GM18505 (cell line): ENCODE data around the gene BCL11A.

Experiments
- ATAC-seq: cut with Tn5 transposase; IDR thresholded peaks from one replicate; pipeline ENCODE4 v1.9.1; 2021; ENCODE audit not compliant: unreplicated experiment
- POLR2A ChIP-seq: IDR thresholded peaks from 4 replicates; pipeline ENCODE4 v1.6.1; 2011; ENCODE audit warnings: borderline replicate concordance; ENCODE audit not compliant: insufficient read depth, insufficient read length; ENCODE audit errors: extremely low read depth

The BCL11A gene

DNA sequence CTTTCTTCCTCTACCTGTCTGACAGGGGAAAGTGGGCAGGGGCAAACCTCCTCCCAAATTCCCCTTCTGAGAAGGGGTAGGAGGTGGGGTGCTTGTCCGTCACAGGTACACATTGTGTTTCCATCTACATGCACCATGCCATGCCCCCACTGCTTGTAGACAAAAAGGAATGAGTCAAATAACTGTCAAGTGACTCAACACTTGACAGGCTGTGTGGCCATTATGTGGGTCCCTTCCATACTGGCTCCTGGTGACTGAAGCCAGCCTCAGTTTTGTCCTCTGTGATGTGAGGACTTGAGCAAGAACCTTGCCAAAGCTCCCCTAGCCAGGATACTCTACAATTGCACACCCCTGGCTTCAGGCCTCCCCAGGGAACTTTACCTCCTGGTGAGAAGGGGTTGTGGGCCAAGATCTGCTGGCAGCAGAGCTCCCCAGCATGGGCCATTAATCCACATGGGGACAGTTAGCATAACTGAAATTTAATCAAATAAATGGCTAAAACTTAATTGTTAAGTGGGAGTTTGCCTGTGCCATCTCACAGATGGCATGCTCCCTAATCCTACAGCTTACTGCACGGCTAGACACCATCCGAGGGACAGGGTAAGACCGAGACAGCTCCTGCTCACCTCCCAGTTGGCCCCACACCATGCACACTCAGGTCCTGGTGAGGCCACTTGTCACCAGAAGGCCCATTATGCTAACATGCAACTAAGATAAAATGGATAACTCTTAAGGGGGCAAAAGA lies 140.2 kb downstream of the BCL11A start:
- no peak for TF ChIP-seq POLR2A
- peak; percentile 23 for ATAC-seq

DNA sequence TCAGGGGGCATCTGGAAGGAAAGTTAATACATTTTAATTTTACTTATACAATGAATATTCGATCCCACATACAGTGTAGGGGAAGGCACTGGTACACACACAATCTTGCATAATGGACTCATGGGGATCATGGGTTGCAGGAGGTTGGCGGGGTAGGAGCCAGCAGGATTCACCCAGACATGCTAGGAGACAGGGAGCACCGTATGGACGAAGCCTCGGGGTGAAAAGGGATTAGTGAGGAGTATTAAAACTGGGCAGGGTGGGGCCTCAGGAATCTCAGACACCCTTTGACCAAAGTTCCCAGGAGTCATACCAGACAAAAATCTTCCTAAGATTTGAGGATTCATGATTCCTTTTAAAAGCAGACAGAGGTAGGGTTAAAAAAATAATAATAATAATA lies 140.8 kb downstream of the BCL11A start:
- no peak for ATAC-seq
- no peak for TF ChIP-seq POLR2A

DNA sequence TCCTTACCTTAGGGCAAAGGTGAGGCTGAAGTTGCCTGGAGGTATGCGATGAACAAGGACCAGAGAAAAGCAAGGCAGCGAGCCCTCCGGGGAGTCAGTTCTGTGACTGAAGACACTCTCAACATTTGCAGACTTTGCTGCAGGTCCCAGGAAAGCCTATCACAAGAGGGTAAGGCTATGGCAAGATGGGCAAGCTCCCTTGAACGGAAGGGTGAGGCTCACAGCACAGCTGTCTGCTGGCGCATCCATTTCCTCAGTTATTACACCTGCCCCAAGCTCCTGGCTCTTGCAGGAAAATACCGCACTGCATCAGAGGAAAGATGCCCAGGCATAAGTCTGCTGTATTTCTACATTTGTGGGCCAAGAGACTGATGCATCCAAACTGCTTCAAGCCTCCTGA lies 141.4 kb downstream of the BCL11A start:
- TF ChIP-seq POLR2A: no peak
- ATAC-seq: no peak

DNA sequence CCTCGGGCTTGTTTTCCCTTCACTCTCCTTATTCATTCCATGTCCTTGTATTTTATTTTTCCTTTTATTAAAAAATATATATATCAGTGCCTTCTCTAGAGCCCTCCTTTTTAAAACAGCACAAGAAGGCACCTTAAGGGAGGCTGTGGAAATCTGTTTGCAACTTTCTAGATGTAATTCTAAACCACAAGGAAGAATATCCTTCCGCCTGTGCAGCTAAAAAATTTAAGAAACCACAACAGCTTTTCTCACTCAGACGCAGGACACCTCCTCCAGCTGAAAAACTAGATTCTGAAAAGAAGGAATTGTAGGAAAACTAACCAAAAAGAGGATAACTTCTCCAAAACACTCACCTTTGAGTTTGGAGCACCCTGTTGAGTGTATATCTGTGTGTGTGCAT lies 142.2 kb downstream of the BCL11A start:
- ATAC-seq: no peak
- no peak for TF ChIP-seq POLR2A

DNA sequence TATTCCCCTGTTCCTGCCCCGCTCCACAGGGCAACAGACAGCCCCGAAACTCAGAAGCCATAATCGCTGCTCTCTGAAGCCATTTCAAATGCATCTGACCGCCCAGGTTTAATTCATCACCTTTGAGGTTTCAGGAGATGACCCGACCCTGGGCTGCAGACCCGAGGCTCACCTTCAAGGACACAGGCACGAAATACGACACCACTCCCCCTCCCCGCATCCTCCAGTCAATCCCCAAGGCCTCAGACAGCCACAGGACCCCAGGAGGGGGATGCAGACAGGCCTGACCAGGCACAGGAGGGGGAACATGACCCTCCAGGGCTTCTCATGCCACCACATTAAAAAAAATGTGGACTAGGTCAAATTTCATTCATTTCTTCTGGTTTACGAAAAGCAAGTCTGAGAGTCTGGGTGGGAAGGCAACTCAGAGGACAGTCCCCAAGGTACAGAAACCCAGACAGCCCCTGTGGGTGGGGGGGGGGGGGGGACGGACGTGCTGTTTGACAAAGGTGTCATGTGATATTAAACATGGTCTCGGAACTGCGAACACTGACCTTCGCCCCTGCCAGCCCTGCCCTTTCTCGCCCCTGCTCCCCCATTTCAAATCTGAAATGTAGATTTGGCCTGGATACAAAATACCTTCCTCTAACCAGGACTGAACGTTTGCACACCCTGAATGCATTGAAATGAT lies 142.9 kb downstream of the BCL11A start:
- ATAC-seq: no peak
- TF ChIP-seq POLR2A: no peak

DNA sequence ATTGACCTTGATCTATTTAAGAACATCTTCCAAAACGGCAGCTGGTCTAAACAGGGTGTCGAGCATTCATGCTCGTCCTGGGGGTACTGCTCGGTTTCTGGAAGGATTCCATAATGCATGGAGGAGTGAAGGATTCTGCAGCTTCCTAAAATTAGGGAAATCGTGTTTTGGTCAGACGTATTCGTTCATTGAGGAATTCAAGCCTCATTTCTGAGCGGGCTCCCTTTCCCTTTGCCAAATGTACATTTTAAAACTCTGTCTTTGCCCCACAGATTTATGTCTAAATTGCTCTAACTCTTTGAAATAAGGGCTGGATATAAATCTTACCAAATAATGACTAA lies 144.0 kb downstream of the BCL11A start:
- no peak for ATAC-seq
- TF ChIP-seq POLR2A: no peak

DNA sequence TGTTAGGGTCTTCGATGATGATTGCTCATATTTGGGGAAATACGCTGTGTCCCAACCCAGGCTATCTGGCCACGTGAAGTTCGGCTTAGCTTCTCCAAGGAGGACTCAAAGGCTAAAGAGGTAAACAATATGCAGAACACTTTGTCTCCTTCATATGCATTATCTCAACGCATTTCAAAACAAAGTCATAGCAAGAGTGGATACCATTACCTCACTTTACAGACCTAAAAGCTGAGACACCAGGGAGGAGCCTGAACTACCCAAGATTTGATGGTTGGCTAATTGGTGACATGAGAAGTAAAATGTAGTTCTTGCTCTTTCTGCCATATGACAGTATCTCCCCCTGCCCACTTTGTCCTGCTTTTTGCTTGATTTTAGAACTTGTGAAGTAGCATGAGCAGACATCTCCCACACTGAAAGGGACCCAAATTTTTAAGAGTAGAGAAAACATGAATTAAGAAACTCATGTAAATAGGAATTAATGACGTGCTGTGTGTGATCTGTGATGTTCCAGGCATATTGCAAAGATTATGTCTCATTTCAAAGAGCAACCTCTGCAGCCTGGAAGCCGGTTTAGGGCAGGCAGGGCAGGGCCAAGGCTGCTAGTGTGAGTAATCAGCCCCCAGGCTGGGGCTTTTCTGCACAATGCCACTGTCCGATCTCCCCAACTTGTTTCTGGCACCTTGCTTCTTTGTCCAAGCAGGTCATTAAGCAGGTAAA lies 144.5 kb downstream of the BCL11A start:
- TF ChIP-seq POLR2A: no peak
- no peak for ATAC-seq

DNA sequence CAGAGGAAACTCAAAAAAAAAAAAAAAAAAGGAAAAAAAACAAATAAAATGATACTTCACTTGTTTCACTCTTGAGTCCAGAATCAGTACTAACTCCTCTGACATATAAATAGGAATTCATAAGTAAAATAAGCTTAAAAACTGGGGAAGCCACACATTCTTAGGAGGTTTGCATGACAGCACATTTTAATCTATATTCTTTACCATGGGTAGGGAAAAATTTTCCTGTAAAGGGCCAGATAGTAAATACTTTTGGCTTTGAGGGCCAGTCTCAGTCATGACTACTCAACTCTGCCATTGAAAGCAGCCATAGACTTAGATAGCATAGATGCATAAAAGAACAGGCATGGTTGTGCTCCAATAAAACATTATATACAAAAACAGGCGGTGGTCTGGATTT lies 145.2 kb downstream of the BCL11A start:
- ATAC-seq: no peak
- TF ChIP-seq POLR2A: no peak

DNA sequence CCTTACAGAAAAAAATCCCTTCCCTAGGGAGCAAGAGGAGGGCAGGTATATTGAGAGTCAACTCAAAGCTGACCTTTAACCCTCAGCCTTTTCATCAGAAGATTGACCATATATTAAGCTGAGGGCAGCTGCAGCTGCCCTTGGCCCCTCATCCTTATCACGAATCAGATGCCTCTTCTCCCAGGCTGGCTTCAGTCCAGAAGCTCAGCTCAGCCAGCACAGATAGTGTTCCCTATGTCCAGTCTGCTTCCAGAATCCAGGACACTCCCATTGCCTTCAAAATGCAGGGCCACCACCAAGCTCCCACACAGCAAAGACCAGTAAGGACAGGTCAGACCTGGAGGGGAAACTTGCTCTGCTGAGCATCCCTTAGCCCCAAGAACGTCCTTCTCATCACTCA lies 146.1 kb downstream of the BCL11A start:
- TF ChIP-seq POLR2A: no peak
- ATAC-seq: no peak

DNA sequence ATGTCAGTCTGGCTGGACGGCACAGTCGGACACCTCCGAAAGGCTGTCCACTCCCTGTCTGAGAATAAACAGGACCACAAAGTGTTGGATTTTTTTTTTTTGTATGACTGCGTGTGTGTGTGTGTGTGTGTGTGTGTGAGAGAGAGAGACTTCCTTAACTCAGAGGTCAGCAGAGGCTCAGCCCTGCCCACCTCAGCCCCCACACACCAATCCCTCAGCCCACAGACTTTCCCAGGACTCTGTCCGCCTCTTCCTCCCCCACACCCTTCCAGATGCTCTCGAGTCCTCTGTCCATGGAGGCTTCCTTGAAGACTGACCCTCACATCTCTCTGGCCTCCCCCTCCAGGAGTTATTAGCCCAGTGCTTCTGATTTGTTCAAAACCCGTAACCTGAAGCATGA lies 147.3 kb downstream of the BCL11A start:
- ATAC-seq: no peak
- no peak for TF ChIP-seq POLR2A

DNA sequence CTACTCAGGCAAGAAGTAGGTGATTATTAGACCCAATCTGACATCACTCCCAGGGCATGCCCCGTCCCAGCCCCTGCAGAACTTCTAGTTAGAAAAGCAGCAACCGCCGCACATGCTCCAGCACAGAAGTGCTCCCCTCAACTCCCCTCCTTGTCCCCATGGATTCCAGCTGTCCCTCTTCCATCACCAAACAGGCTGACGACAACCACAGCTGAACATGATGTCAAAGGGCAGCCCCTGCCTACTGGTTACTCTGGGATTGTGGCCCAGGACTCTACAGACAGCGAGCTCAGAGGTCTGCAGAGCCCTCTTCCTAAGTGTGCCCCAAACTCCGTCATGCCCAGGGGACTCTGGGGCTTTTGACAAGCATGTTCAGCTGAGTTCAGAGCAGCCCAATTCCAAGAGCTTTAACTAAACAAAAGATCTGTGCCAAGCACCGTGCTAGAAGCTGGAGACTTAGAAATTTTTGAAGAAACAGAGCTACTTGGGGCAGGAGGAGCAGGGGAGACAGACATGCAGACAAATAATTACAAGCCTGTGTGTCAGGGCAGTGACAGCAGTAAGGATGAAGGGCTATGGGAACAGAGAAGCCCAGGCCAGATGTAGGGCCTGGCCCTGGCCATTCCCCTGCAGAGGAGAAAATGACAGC lies 148.1 kb downstream of the BCL11A start:
- TF ChIP-seq POLR2A: no peak
- ATAC-seq: no peak
